ENCODE data around the gene MCU.
"Not testable (repeated sequence)": the region's sequence is repeated elsewhere in the genome, so short reads cannot be mapped to it uniquely, and the experiment has no call there.

Gene MCU

GRCh38 chr10:72686430-72686829, 5.5 kb upstream of the MCU start:
- DNase-seq (ENCODE audit: low read depth in 3 of 3) = not testable (repeated sequence)

GRCh38 chr10:72687035-72687434, 4.9 kb upstream of the MCU start:
- no peak for DNase-seq (ENCODE audit: low read depth in 3 of 3)

DNA sequence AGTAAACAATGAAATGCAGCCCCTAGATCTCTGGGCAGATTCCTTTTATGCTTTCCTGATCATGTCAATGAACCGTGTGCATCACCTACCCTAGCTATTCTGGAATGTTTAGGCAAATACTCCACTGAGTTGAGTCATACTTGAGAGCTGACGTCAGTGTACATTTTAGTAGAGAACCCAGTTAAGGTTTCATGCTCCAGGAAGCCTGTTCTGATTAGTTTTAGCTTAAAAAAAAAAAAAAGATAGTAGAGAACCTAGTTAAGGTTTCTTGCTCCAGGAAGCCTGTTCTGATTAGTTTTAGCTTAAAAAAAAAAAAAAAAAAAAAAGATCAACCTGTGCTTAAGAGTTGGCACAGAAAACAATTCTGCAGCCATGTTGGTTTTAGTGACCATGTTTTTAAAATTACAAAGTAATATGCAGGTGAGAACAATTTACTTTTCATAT, 3.7 kb upstream of the MCU start:
- no peak for DNase-seq (ENCODE audit: low read depth in 3 of 3)

DNA sequence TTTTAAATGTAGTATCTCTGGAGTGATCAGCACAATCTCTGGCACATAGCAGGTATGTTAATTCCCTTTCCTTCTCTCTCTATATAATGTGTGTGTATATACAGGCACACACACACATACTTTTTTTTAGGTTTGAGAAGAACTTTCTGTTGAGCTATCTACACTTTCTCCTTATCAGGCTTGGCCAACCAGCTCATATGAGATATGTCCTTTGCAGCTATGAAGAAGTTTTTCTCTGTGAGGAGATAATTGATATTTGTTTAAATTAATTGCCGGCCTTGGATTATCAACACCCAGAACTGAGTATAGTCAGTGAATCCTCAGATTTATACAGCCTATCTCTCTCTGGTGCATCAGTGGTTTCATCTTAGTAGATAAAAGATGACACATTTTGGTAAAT, 2.3 kb upstream of the MCU start:
- DNase-seq (ENCODE audit: low read depth in 3 of 3) = no peak

DNA sequence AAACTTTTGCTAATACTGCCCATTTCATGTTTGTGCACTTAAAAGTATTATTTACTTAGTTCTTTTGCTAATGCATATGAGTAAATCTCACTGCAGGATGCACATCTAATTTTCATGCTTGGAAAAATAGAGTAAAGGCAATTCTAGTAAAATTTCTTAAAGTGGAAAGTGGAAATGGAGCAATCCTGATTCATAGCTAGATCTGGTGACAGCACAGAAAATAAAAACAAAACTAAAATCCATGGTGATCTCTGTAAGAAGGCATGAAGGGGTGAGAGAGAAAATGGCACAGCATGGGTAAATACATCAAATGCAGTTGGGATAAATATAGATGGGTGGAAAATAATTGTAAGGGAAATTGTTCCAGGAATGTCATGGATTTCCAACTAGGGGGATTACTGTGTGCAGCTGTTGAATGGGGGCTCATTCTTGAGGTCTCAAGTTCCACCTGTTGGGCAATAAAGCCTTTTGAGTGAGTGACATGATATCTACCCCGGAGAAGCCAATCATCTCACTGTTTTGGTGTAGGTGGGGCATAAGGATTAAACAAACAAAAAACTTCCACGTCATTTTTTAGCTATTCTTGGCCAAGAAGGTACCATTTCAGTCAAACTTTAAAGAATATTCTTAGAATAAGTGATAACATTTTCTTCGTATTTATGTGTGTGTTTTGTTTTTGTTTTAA, 1.7 kb upstream of the MCU start:
- no peak for DNase-seq (ENCODE audit: low read depth in 3 of 3)

GRCh38 chr10:72691470-72691862, 477 bp upstream of the MCU start:
- DNase-seq (ENCODE audit: low read depth in 3 of 3) = no peak

- no peak for DNase-seq (ENCODE audit: low read depth in 3 of 3)
Observed at GRCh38 chr10:72692744-72692993, 726 bp downstream of the MCU start.

- no peak for DNase-seq (ENCODE audit: low read depth in 3 of 3)
Observed at GRCh38 chr10:72692994-72693781, 1.2 kb downstream of the MCU start.

- DNase-seq (ENCODE audit: low read depth in 3 of 3) = no peak
Observed at GRCh38 chr10:72694476-72695369, 2.8 kb downstream of the MCU start.

DNA sequence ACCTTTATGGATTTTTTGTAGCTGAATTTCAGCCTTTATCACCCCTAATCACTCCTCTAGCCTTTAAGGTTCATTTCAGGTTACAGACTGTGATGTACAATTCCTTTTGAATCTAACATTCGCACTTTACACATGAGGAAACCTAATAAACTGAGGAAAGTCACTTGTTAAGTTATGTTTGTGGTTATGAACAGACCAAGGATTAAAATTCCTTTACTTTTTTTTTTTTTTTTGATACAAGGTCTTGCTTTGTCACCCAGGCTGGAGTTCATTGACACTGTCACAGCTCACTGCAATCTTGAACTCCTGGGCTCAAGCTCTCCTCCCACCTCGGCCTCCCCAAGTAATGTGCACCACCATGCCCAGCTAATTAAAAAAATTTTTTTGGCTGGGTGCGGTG, 3.6 kb downstream of the MCU start:
- DNase-seq (ENCODE audit: low read depth in 3 of 3) = no peak

- no peak for DNase-seq (ENCODE audit: low read depth in 3 of 3)
Observed at GRCh38 chr10:72697716-72698115, 5.8 kb downstream of the MCU start.

DNA sequence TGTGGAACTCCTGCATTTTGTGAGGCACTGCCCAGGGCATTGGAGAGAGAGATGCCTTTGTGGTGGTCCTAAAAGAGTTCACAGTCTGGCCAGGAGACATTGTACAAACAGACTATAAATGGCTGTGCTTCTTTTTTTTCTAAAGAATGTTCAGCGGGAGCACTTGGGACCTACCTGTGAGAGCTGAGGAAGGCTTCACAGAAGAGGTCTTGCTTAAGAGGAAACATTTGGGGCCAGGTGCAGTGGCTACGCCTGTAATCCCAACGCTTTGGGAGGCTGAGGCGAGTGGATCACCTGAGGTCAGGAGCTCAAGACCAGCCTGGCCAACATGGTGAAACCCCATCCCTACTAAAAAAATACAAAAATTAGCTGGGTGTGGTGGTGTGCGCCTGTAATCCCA, 10.5 kb downstream of the MCU start:
- DNase-seq (ENCODE audit: low read depth in 3 of 3) = not testable (repeated sequence)

DNA sequence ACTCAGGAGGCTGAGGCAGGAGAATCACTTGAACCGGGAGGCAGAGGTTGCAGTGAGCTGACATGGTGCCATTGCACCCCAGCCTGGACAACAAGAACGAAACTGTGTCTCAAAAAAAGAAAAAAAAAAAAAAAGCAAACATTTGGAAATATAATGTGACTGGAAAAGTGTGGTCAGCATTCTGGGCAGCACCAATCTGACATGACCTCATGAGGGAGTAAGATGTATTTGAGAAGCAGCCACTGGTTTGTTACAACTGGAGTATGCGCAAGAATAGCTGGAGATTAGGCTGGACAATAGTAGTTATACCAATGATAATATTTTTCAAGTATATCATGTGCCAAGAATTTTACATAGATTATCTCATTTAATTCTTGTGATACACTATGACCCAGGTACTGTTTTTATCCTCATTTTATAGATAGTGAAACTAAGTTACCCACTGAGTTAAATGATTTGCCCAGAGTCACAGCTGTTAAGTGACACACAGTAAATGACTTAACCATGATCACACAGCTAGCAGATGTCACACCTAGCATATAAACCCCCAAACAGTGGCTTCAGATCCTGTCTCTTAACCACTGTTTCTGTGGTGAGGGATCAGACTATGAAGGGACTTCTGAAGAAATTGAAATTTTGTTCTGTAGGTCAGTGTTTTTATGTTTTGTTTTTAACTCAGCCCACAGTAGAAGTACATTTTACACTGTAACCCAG, 11.1 kb downstream of the MCU start:
- no peak for DNase-seq (ENCODE audit: low read depth in 3 of 3)

DNA sequence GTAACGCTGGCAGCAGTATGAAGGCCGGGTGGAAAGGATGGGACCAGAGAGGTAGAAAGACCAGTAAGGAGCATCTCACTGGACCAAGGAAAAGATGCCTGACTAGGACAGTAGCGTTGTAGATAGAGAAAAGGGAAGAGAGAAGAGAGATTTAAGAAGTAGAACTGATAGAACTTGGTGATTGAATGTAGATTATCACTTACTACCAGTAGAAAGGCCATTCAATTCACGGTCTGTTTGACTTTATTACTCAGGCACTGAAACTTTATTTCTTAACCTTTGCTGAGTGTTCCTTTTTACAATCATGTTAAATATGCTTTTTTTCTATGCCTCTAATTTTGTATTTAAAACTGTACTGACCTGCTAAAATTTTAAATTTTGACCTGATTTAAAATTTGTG, 12.2 kb downstream of the MCU start:
- no peak for DNase-seq (ENCODE audit: low read depth in 3 of 3)

- DNase-seq (ENCODE audit: low read depth in 3 of 3) = no peak
Observed at GRCh38 chr10:72709041-72709440, 17.1 kb downstream of the MCU start.

- no peak for DNase-seq (ENCODE audit: low read depth in 3 of 3)
Observed at GRCh38 chr10:72712136-72712535, 20.2 kb downstream of the MCU start.

DNA sequence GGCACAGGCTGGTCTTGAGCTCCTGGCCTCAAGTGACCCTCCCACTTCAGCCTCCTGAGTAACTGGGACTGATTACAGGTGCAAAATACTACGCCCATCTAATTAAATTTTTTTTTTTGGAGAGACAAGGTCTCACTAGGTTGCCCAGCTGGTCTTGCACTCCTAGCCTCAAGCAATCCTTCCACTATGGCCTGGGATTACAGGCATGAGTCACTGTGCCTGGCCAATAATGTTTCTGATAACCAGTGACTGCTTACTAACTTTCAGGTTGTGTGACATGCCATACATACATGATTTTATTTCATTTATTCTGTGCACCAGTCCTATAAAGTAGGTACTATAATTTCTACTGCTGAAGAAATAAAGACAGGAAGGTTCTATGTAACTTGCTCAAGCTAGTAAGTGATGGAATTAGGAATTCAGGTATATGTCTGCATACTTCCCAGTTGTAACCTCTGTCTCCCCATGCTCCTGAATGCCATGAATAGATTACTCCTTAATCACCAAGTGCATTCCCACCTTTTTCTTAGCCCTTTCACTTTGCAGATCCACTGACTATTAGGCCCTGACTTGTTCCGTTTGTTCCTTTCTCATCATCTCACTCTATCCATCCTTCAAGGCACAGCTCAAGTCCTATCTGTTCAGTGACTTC, 28.1 kb downstream of the MCU start:
- no peak for DNase-seq (ENCODE audit: low read depth in 3 of 3)

GRCh38 chr10:72720814-72721660, 29.1 kb downstream of the MCU start:
- DNase-seq (ENCODE audit: low read depth in 3 of 3) = no peak

DNA sequence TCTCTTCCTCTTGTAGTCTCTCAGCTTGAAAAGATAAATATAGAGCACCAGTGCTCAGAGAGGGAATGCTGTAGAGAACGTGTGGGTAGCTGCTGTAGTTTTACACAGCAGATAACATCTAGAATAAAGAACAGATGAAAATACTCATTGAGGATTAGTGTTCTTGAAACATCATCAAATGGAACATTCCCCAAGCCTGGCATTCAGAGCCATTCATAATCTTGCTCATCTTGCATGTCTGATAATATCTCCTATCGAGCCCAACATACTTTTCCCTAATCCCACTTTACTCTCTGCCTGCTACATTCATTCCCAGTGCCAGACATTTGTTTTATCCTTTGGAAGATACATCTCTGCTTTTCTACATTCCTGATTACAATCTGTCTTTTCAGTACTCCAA, 35.2 kb downstream of the MCU start:
- no peak for DNase-seq (ENCODE audit: low read depth in 3 of 3)

DNA sequence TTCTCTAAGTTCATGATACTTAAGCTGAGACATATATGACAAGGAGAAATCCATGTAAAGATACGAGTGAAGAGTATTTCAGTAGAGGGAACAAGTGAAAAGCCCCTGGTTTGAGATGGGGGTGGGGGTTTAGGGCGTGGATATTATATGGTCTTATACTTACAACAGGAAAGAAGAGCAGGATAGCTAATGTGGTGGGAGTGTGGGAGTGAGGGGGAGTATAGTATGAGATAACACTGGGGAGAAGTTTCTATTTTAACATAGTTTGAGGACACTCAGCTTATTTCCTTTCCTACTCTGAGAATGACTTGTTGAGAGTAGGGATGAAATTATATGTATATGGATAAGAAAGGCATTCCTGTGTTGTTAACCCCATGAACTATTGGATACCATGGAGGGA, 36.5 kb downstream of the MCU start:
- no peak for DNase-seq (ENCODE audit: low read depth in 3 of 3)

DNA sequence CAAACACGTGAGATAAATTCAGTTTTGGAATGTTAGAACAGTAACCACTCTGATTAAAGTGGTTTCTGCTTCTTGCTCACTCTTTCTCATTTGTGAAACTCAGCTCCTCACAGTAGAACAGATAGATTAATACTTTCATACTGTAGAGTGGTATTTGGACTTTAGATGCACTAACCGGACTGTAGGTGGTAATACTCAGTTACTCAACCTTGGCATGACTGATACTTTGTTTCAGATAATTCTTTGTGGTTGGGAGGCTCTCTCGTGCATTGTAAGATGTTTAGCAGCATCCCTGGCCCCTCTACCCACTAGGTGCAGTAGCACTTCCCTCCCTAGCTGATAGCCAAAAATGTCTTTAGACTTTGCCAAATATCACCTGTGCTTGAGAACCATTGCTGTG, 37.6 kb downstream of the MCU start:
- DNase-seq (ENCODE audit: low read depth in 3 of 3) = no peak

Data from stimulated activated CD4-positive, alpha-beta T cell treated with anti-CD3 and anti-CD28 coated beads, TNF-alpha, amount 100 ng/mL, for 4 hours (primary cell).